ENCODE data around the gene GSC. TPM values are rescaled to one million over a fixed set of nuclear protein-coding genes. Genes with fewer than 3 reads are reported as not detected.

GSC gene
- total RNA-seq, 1 experiment from 2014 or later, result not detected

- no CpG with 5 or more reads among the region's 26 CpGs for WGBS (ENCODE audit: extremely low coverage, insufficient read length, low lambda C conversion rate)
- Histone ChIP-seq H3K14ac (ENCODE audit: insufficient read depth, low read length) (no peak overlapping the region), H3K23me2 (ENCODE audit: insufficient read length, low read depth, low read length, poor library complexity, severe bottlenecking) (peaks cover 5% of the 10 kb centered on the region), H3K4me1 (ENCODE audit: insufficient read depth, low read length) (no peaks in the 10 kb centered on the region), H3K23ac (ENCODE audit: insufficient read length, low read depth, low read length) (no peak overlapping the region), H3K27me3 (ENCODE audit: insufficient read depth, low read length) (peaks cover 75% of the 10 kb centered on the region), H3K9ac (ENCODE audit: extremely low read depth, insufficient read length, low read length) (no peak overlapping the region), H2BK20ac (ENCODE audit: low read depth, low read length, poor library complexity, severe bottlenecking) (no peak overlapping the region), H3K56ac (ENCODE audit: insufficient read length, low read depth, low read length) (no peak overlapping the region), H3K27ac (ENCODE audit: insufficient read length, low read depth, low read length) (no peak overlapping the region), H2AK5ac (ENCODE audit: insufficient read length, low read length) (no peak overlapping the region), H2BK15ac (ENCODE audit: low read depth, low read length) (no peak overlapping the region), H3K79me1 (ENCODE audit: insufficient read depth, low read depth, low read length, poor library complexity, severe bottlenecking) (no peaks in the 10 kb centered on the region), H3K4ac (ENCODE audit: low read depth, low read length) (no peak overlapping the region), H2BK5ac (ENCODE audit: insufficient read length, low read length) (no peak overlapping the region), H3K79me2 (ENCODE audit: insufficient read depth, low read length) (no peaks in the 10 kb centered on the region), H4K5ac (ENCODE audit: insufficient read length, low read depth, low read length) (no peak overlapping the region), H4K20me1 (ENCODE audit: control insufficient read depth, insufficient read depth, insufficient read length) (no peaks in the 10 kb centered on the region), H2AFZ (ENCODE audit: low read length) (no peak overlapping the region), H4K91ac (ENCODE audit: insufficient read length, low read depth, low read length) (no peak overlapping the region), H4K8ac (replicated peaks; ENCODE audit: insufficient read length, low read depth, low read length) (no peak overlapping the region), H3K18ac (ENCODE audit: insufficient read length, low read depth, low read length) (no peak overlapping the region), H2BK120ac (ENCODE audit: low read depth, low read length, poor library complexity, severe bottlenecking) (no peak overlapping the region), H2BK12ac (ENCODE audit: insufficient read length, low read depth, low read length) (no peak overlapping the region), H3T11ph (ENCODE audit: low read length) (no peak overlapping the region), H3K4me2 (ENCODE audit: insufficient read depth, insufficient read length, low read length) (peak overlapping the region; percentile 52), H3K9me3 (ENCODE audit: control insufficient read depth, low read depth, low read length) (no peaks in the 10 kb centered on the region)
- TF ChIP-seq CTCF (conservative IDR thresholded peaks at IDR 0.05), result no peak
- Mint-ChIP-seq H3K27me3 (ENCODE audit: low read depth) (peaks cover 98% of the 10 kb centered on the region), H3K9me3 (peaks cover 0 to 2% of the 10 kb centered on the region in 2 experiments; a peak in 2 of 5 replicates), H3K4me1 (peaks cover 46 to 60% of the 10 kb centered on the region in 2 experiments), H3K4me3 (peak overlapping the region; percentile 46 to 81), H3K36me3 (ENCODE audit: insufficient read depth in 1 of 3, low read depth in 3 of 3) (no peaks in the 10 kb centered on the region), H3K27ac (no peak overlapping the region)
- DNase-seq, result no peak
Measured at GRCh38 chr14:94768141-94768520, 1.8 kb downstream of the GSC start.

Measured in H9 (cell line).